HepG2 (cell line): Measurements from ENCODE around the gene SLC6A12. TPM values are rescaled to one million over a fixed set of nuclear protein-coding genes. Genes with fewer than 3 reads are reported as not detected.
A peak's percentile ranks its signal among the peaks of the same experiment; 100 is the strongest.

Experiments
- ZBTB7B ChIP-seq: sonication (generic); formaldehyde crosslinking; IDR thresholded peaks from 2 replicates; pipeline ENCODE4 v1.4.0; 2020; ENCODE audit warnings: missing genetic modification reagents
- ZNF891 ChIP-seq: sonication (generic); formaldehyde crosslinking; IDR thresholded peaks from 2 replicates; pipeline ENCODE4 v1.5.0; 2020; ENCODE audit warnings: mild to moderate bottlenecking, missing genetic modification reagents
- polyA plus RNA-seq, 8 experiments: library from polyadenylated mRNA; depleted of rRNA in 3 of 8; stranded (reverse) in 7 of 8; unstranded in 1 of 8; fragments of >200 nt; fragmentation: Illumina TruSeq in 4 of 8; extraction: Trizol in 4 of 8; gene quantifications; 2 replicates each; pipeline versions ENCODE4 v1.2.1 to v1.2.3, GENCODE V29; 2011 to 2016; ENCODE audit warnings: low read depth in 4 of 8, missing spikeins in 1 of 8, mixed read lengths in 1 of 8; ENCODE audit not compliant: insufficient read depth in 1 of 8
- total RNA-seq, 5 experiments: library from RNA; depleted of rRNA; stranded (reverse); fragments of >200 nt; fragmentation: Illumina TruSeq; extraction: Trizol; gene quantifications; 2 replicates each; pipeline ENCODE4 v1.2.3, GENCODE V29; 2016; ENCODE audit warnings: low read depth in 1 of 5
- TF ChIP-seq, protein P1 (sequence below): sonication (generic); formaldehyde crosslinking; IDR thresholded peaks from 2 replicates; pipeline ENCODE4 v1.4.0; 2020; ENCODE audit warnings: mild to moderate bottlenecking, missing genetic modification reagents
- TF ChIP-seq, protein P2 (sequence below): sonication (generic); formaldehyde crosslinking; IDR thresholded peaks from 2 replicates; pipeline ENCODE4 v1.4.0; 2020; ENCODE audit warnings: missing genetic modification reagents
- TF ChIP-seq, protein P3 (sequence below): sonication (generic); formaldehyde crosslinking; conservative IDR thresholded peaks from 2 replicates; pipeline ENCODE4 v1.8.0; 2022; ENCODE audit warnings: mild to moderate bottlenecking, moderate library complexity, missing genetic modification reagents
- TF ChIP-seq, protein P4 (sequence below): sonication (generic); formaldehyde crosslinking; IDR thresholded peaks from 2 replicates; pipeline ENCODE4 v1.8.0; 2022; ENCODE audit warnings: low read depth, missing genetic modification reagents
- TF ChIP-seq, protein P5 (sequence below): sonication (generic); formaldehyde crosslinking; IDR thresholded peaks from 2 replicates; pipeline ENCODE4 v1.5.1; 2020; ENCODE audit warnings: mild to moderate bottlenecking, missing genetic modification reagents, moderate library complexity
- TF ChIP-seq, protein P6 (sequence below): IDR thresholded peaks from 2 replicates; pipeline ENCODE4 v1.6.1; 2012; ENCODE audit warnings: inconsistent platforms
- TF ChIP-seq, protein P7 (sequence below), 2 experiments: sonication (generic) in 1 of 2; formaldehyde crosslinking in 1 of 2; IDR thresholded peaks; 2 replicates each; pipeline versions ENCODE4 v1.4.0 to v1.6.1; 2018 to 2020; ENCODE audit warnings: missing genetic modification reagents in 2 of 2, borderline replicate concordance in 1 of 2, low read depth in 1 of 2, mild to moderate bottlenecking in 1 of 2, missing biosample characterization in 1 of 2

The SLC6A12 gene
- total and polyA plus RNA-seq, 2 of the 13 experiments (the other 11 are each of a cell fraction or from before 2014, with no cell fraction given) = 3.7 to 18.8 TPM

DNA sequence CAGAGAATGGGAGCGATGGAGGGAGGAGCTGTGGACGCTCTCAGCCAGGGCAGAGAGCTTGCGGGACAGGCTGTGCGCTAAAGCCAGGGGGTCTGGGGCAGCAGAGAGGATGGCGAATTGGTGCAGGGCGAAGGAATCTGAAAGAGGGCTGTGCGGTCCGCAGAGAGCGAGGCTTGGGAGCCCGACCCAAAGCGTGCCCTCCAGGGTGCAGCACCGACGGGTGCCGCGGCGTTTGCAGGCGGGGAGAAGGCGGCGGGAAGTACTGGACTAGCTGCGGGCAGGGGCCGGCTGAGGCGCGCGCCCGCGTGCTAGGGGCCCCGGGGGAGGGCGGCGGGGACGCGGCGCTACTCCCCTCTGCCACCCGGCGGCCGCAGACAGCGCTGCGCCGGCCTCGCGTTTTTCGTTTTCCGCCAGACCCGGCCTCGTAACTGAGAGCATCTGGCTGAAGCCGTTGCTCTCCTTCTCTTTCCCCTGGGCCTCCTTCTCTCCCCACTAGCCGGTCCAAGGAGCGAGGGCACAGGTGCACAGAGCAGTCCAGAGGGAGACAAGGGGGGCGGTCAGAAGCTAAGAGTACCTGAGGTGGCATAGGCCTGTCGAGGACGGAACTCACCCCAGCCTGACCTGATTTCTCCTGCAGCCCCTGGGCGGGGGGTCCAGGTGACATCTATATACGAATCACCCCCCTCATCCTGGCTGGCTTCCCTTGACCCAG, 24.9 kb downstream of the SLC6A12 start (continued):
- TF ChIP-seq, protein P1, sequence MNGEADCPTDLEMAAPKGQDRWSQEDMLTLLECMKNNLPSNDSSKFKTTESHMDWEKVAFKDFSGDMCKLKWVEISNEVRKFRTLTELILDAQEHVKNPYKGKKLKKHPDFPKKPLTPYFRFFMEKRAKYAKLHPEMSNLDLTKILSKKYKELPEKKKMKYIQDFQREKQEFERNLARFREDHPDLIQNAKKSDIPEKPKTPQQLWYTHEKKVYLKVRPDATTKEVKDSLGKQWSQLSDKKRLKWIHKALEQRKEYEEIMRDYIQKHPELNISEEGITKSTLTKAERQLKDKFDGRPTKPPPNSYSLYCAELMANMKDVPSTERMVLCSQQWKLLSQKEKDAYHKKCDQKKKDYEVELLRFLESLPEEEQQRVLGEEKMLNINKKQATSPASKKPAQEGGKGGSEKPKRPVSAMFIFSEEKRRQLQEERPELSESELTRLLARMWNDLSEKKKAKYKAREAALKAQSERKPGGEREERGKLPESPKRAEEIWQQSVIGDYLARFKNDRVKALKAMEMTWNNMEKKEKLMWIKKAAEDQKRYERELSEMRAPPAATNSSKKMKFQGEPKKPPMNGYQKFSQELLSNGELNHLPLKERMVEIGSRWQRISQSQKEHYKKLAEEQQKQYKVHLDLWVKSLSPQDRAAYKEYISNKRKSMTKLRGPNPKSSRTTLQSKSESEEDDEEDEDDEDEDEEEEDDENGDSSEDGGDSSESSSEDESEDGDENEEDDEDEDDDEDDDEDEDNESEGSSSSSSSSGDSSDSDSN (CRISPR knock-in tag) = no peak; the same call in 1 of the 2 replicates
- 0 out of 2 replicates have a peak, but pooled peaks have one; percentile 14 for TF ChIP-seq ZBTB7B (CRISPR knock-in tag)
- TF ChIP-seq ZNF891 = 0 out of 2 replicates have a peak, but pooled peaks have one; percentile 32
- TF ChIP-seq, protein P2, sequence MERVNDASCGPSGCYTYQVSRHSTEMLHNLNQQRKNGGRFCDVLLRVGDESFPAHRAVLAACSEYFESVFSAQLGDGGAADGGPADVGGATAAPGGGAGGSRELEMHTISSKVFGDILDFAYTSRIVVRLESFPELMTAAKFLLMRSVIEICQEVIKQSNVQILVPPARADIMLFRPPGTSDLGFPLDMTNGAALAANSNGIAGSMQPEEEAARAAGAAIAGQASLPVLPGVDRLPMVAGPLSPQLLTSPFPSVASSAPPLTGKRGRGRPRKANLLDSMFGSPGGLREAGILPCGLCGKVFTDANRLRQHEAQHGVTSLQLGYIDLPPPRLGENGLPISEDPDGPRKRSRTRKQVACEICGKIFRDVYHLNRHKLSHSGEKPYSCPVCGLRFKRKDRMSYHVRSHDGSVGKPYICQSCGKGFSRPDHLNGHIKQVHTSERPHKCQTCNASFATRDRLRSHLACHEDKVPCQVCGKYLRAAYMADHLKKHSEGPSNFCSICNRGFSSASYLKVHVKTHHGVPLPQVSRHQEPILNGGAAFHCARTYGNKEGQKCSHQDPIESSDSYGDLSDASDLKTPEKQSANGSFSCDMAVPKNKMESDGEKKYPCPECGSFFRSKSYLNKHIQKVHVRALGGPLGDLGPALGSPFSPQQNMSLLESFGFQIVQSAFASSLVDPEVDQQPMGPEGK = peak; percentile 38
- TF ChIP-seq, protein P3, sequence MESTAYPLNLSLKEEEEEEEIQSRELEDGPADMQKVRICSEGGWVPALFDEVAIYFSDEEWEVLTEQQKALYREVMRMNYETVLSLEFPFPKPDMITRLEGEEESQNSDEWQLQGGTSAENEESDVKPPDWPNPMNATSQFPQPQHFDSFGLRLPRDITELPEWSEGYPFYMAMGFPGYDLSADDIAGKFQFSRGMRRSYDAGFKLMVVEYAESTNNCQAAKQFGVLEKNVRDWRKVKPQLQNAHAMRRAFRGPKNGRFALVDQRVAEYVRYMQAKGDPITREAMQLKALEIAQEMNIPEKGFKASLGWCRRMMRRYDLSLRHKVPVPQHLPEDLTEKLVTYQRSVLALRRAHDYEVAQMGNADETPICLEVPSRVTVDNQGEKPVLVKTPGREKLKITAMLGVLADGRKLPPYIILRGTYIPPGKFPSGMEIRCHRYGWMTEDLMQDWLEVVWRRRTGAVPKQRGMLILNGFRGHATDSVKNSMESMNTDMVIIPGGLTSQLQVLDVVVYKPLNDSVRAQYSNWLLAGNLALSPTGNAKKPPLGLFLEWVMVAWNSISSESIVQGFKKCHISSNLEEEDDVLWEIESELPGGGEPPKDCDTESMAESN = 0 out of 2 replicates have a peak, but pooled peaks have one; percentile 26
- TF ChIP-seq, protein P4, sequence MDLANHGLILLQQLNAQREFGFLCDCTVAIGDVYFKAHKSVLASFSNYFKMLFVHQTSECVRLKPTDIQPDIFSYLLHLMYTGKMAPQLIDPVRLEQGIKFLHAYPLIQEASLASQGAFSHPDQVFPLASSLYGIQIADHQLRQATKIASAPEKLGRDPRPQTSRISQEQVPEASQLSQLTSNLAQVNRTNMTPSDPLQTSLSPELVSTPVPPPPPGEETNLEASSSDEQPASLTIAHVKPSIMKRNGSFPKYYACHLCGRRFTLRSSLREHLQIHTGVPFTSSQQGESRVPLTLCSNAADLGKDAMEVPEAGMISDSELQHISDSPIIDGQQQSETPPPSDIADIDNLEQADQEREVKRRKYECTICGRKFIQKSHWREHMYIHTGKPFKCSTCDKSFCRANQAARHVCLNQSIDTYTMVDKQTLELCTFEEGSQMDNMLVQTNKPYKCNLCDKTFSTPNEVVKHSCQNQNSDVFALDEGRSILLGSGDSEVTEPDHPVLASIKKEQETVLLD (CRISPR knock-in tag) = no peak
- TF ChIP-seq, protein P5, sequence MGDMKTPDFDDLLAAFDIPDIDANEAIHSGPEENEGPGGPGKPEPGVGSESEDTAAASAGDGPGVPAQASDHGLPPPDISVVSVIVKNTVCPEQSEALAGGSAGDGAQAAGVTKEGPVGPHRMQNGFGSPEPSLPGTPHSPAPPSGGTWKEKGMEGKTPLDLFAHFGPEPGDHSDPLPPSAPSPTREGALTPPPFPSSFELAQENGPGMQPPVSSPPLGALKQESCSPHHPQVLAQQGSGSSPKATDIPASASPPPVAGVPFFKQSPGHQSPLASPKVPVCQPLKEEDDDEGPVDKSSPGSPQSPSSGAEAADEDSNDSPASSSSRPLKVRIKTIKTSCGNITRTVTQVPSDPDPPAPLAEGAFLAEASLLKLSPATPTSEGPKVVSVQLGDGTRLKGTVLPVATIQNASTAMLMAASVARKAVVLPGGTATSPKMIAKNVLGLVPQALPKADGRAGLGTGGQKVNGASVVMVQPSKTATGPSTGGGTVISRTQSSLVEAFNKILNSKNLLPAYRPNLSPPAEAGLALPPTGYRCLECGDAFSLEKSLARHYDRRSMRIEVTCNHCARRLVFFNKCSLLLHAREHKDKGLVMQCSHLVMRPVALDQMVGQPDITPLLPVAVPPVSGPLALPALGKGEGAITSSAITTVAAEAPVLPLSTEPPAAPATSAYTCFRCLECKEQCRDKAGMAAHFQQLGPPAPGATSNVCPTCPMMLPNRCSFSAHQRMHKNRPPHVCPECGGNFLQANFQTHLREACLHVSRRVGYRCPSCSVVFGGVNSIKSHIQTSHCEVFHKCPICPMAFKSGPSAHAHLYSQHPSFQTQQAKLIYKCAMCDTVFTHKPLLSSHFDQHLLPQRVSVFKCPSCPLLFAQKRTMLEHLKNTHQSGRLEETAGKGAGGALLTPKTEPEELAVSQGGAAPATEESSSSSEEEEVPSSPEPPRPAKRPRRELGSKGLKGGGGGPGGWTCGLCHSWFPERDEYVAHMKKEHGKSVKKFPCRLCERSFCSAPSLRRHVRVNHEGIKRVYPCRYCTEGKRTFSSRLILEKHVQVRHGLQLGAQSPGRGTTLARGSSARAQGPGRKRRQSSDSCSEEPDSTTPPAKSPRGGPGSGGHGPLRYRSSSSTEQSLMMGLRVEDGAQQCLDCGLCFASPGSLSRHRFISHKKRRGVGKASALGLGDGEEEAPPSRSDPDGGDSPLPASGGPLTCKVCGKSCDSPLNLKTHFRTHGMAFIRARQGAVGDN (CRISPR knock-in tag) = peak; percentile 64
- TF ChIP-seq, protein P6, sequence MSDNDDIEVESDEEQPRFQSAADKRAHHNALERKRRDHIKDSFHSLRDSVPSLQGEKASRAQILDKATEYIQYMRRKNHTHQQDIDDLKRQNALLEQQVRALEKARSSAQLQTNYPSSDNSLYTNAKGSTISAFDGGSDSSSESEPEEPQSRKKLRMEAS = peak; percentile 65
- TF ChIP-seq, protein P7, sequence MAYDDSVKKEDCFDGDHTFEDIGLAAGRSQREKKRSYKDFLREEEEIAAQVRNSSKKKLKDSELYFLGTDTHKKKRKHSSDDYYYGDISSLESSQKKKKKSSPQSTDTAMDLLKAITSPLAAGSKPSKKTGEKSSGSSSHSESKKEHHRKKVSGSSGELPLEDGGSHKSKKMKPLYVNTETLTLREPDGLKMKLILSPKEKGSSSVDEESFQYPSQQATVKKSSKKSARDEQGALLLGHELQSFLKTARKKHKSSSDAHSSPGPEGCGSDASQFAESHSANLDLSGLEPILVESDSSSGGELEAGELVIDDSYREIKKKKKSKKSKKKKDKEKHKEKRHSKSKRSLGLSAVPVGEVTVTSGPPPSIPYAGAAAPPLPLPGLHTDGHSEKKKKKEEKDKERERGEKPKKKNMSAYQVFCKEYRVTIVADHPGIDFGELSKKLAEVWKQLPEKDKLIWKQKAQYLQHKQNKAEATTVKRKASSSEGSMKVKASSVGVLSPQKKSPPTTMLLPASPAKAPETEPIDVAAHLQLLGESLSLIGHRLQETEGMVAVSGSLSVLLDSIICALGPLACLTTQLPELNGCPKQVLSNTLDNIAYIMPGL (CRISPR knock-in tag; IDR thresholded peaks at IDR 0.05; ENCODE audit: borderline replicate concordance in 1 of 2, low read depth in 1 of 2) = 0 out of 4 replicates have a peak, but pooled peaks of 1 of the 2 experiments have one; percentile 25
